Fibroblast of lung (primary cell): Measurements from ENCODE around the gene COL25A1. TPM values are rescaled to one million over a fixed set of nuclear protein-coding genes. Genes with fewer than 3 reads are reported as not detected.
A peak's percentile ranks its signal among the peaks of the same experiment; 100 is the strongest.
"Not testable (repeated sequence)": the region's sequence is repeated elsewhere in the genome, so short reads cannot be mapped to it uniquely, and the experiment has no call there.

Experiments
- DNase-seq, 2 donors: peaks; one replicate each; pipeline versions ENCODE4 v3.0.0 to v3.0.0-alpha.2; 2010; ENCODE audit warnings: low read depth in 2 of 2
- H2AFZ ChIP-seq: 2 replicates; pipeline ENCODE4 v1.5.1; 2012; ENCODE audit warnings: low read length, control low read depth, inconsistent platforms
- H3K27ac ChIP-seq: 2 replicates; pipeline ENCODE4 v1.5.1; 2011; ENCODE audit warnings: low read length, control low read depth; ENCODE audit not compliant: insufficient read depth
- H3K27me3 ChIP-seq: 2 replicates; pipeline ENCODE4 v1.5.1; 2011; ENCODE audit warnings: mild to moderate bottlenecking, low read length; ENCODE audit not compliant: control insufficient read depth, insufficient read depth
- H3K36me3 ChIP-seq: 2 replicates; pipeline ENCODE4 v1.5.1; 2011; ENCODE audit warnings: low read length; ENCODE audit not compliant: control insufficient read depth, insufficient read depth
- H3K4me1 ChIP-seq: 2 replicates; pipeline ENCODE4 v1.5.1; 2011; ENCODE audit warnings: low read length; ENCODE audit not compliant: control insufficient read depth, insufficient read depth; ENCODE audit errors: extremely low read depth
- H3K4me2 ChIP-seq: 2 replicates; pipeline ENCODE4 v1.5.1; 2011; ENCODE audit warnings: low read length, control low read depth; ENCODE audit not compliant: insufficient read depth; ENCODE audit errors: extremely low read depth
- H3K4me3 ChIP-seq, 4 experiments: fragments of 200-600 bp in 1 of 4; sonication (generic) in 1 of 4; replicated peaks in 1 of 4; 2 replicates each; pipeline ENCODE4 v1.5.1; 2011 to 2016; ENCODE audit warnings: low read length in 4 of 4, low read depth in 3 of 4, mild to moderate bottlenecking in 3 of 4, control low read depth in 2 of 4, inconsistent platforms in 1 of 4, mixed read lengths in 1 of 4; ENCODE audit not compliant: insufficient read depth in 1 of 4; ENCODE audit errors: control extremely low read depth in 1 of 4
- H3K79me2 ChIP-seq: 2 replicates; pipeline ENCODE4 v1.5.1; 2012; ENCODE audit warnings: mild to moderate bottlenecking, low read length, inconsistent platforms; ENCODE audit not compliant: control insufficient read depth, insufficient read depth
- H3K9ac ChIP-seq: 2 replicates; pipeline ENCODE4 v1.5.1; 2011; ENCODE audit warnings: mild to moderate bottlenecking, low read length, control low read depth; ENCODE audit not compliant: insufficient read depth
- H3K9me3 ChIP-seq: 2 replicates; pipeline ENCODE4 v1.5.1; 2012; ENCODE audit warnings: low read depth, low read length; ENCODE audit not compliant: control insufficient read depth, insufficient read depth
- H4K20me1 ChIP-seq: 2 replicates; pipeline ENCODE4 v1.5.1; 2011; ENCODE audit warnings: low read length; ENCODE audit not compliant: control insufficient read depth, insufficient read depth; ENCODE audit errors: extremely low read depth
- CTCF ChIP-seq, 2 donors: IDR thresholded peaks in 1 of 2; conservative IDR thresholded peaks in 1 of 2; 1 replicate in 1 of 2; 2 replicates in 1 of 2; pipeline ENCODE4 v1.5.1; 2011 to 2012; ENCODE audit warnings: low read length in 2 of 2, control low read depth in 1 of 2, inconsistent platforms in 1 of 2, low read depth in 1 of 2, mild to moderate bottlenecking in 1 of 2
- EZH2 ChIP-seq: IDR thresholded peaks from 2 replicates; pipeline ENCODE4 v1.5.1; 2012; ENCODE audit warnings: low read length, control low read depth, mild to moderate bottlenecking; ENCODE audit errors: missing control alignments
- polyA plus RNA-seq, 2 donors: library from polyadenylated mRNA; depleted of rRNA in 1 of 2; stranded (reverse) in 1 of 2; unstranded in 1 of 2; fragments of >200 nt; gene quantifications; 2 replicates each; pipeline ENCODE4 v1.2.1, GENCODE V29; 2011 to 2012; ENCODE audit warnings: missing spikeins in 1 of 2
- total RNA-seq: library from RNA; depleted of rRNA; stranded (reverse); fragments of >200 nt; gene quantifications from 2 replicates; pipeline ENCODE4 v1.2.1, GENCODE V29; 2014

COL25A1 gene
- total and polyA plus RNA-seq, 2 donors (not counting 1 experiment from before 2014, with no cell fraction given) = under 0.01 to 0.01 TPM

GRCh38 chr4:109075621-109076020, 226.8 kb downstream of the COL25A1 start:
- TF ChIP-seq EZH2 (no peak), CTCF (conservative IDR thresholded peaks at IDR 0.05 in 1 of 2, IDR thresholded peaks at IDR 0.05 in 1 of 2; ENCODE audit: low read depth in 1 of 2, low read length in 2 of 2) (no peak)

GRCh38 chr4:109072595-109072994, 229.9 kb downstream of the COL25A1 start:
- no peak overlapping the region for H2AFZ ChIP-seq
- no peak for TF ChIP-seq EZH2
- TF ChIP-seq CTCF (conservative IDR thresholded peaks at IDR 0.05 in 1 of 2, IDR thresholded peaks at IDR 0.05 in 1 of 2; ENCODE audit: low read depth in 1 of 2, low read length in 2 of 2) = no peak
- no peaks in the 10 kb centered on the region for H3K4me1 ChIP-seq
- H3K9me3 ChIP-seq = no peaks in the 10 kb centered on the region
- DNase-seq = peak; percentile 64 to 86
- no peaks in the 10 kb centered on the region for H4K20me1 ChIP-seq
- H3K27ac ChIP-seq = no peak overlapping the region
- H3K79me2 ChIP-seq = no peaks in the 10 kb centered on the region
- H3K4me3 ChIP-seq = no peak overlapping the region
- no peaks in the 10 kb centered on the region for H3K27me3 ChIP-seq
- no peak overlapping the region for H3K9ac ChIP-seq
- H3K4me2 ChIP-seq = no peak overlapping the region
- H3K36me3 ChIP-seq = no peaks in the 10 kb centered on the region

More at GRCh38 chr4:109075621-109076020, 226.8 kb downstream of the COL25A1 start:
- no peak overlapping the region for H2AFZ ChIP-seq
- peaks cover 6% of the 10 kb centered on the region for H3K4me1 ChIP-seq
- no peak overlapping the region for H3K4me3 ChIP-seq
- H3K36me3 ChIP-seq = no peaks in the 10 kb centered on the region
- no peaks in the 10 kb centered on the region for H3K27me3 ChIP-seq
- no peak overlapping the region for H3K27ac ChIP-seq
- H4K20me1 ChIP-seq = no peaks in the 10 kb centered on the region
- H3K4me2 ChIP-seq = no peak overlapping the region
- no peaks in the 10 kb centered on the region for H3K9me3 ChIP-seq
- no peak for DNase-seq
- no peak overlapping the region for H3K9ac ChIP-seq
- no peaks in the 10 kb centered on the region for H3K79me2 ChIP-seq

GRCh38 chr4:109070677-109071076, 231.8 kb downstream of the COL25A1 start:
- H4K20me1 ChIP-seq, H3K4me1 ChIP-seq, DNase-seq, H3K36me3 ChIP-seq, H3K27ac ChIP-seq, H3K4me3 ChIP-seq, H3K9ac ChIP-seq, H3K27me3 ChIP-seq, H3K4me2 ChIP-seq, H3K9me3 ChIP-seq, H2AFZ ChIP-seq, H3K79me2 ChIP-seq: not testable (repeated sequence)
